Left cardiac atrium (tissue), 4 donors: ENCODE results near the gene ARID3A. TPM values are rescaled to one million over a fixed set of nuclear protein-coding genes. Genes with fewer than 3 reads are reported as not detected.
A peak's percentile ranks its signal among the peaks of the same experiment; 100 is the strongest.
"Not testable (repeated sequence)": the region's sequence is repeated elsewhere in the genome, so short reads cannot be mapped to it uniquely, and the experiment has no call there.

ENCODE experiments used
- ATAC-seq, 2 donors: fragments of 200-7000 bp; cut with Tn5 transposase; one replicate each; pipeline ENCODE4 v1.9.1; 2020; ENCODE audit warnings: mild to moderate bottlenecking in 2 of 2, moderate library complexity in 2 of 2
- DNase-seq: peaks from one replicate; pipeline ENCODE4 v3.0.0-alpha.2; 2020
- intact Hi-C, 2 donors: fragments of 100-400 bp; cut with DNase I; formaldehyde crosslinking; loops; one replicate each; pipeline versions ENCODE4 v1.14.1 to v1.15.1; 2022 to 2023
- total RNA-seq, 2 donors: library from RNA; stranded (reverse); fragmentation: NEBNext Ultra II Directional; extraction: Animal tissue kit (Norgen Biotek cat#: 25700); gene quantifications; one replicate each; pipeline ENCODE4 v1.2.1, GENCODE V29; 2021
- donor health status: DM: no; HTN: yes; CAD: no.
- donor health status: DM: no; HTN: yes; CAD: no; lungs with severe emphysema.
- donor health status: DM: yes; HTN: yes; CAD: no.
- donor health status: Dilated cardiomyopathy.

ARID3A gene
- total RNA-seq, 2 donors from 2014 or later = 5.3 to 5.8 TPM

- DNase-seq = no peak
These were observed 92.1 kb downstream of the ARID3A start for GRCh38 chr19:1017906-1018305.

GRCh38 chr19:1018393-1018792, 92.6 kb downstream of the ARID3A start:
- ATAC-seq = no peak
- intact Hi-C loops = no loop called here

More at GRCh38 chr19:1017906-1018305, 92.1 kb downstream of the ARID3A start:
- intact Hi-C loops = no loop called here
- ATAC-seq = no peak

GRCh38 chr19:1018932-1019615, 93.2 kb downstream of the ARID3A start:
- DNase-seq (no peak), ATAC-seq (no peak)
- intact Hi-C loops = no loop called here

More at GRCh38 chr19:1018393-1018792, 92.6 kb downstream of the ARID3A start:
- no peak for DNase-seq

- intact Hi-C loops = no loop called here
- DNase-seq = no peak
- ATAC-seq = no peak
These were observed 93.8 kb downstream of the ARID3A start for GRCh38 chr19:1019616-1019961.

GRCh38 chr19:1019980-1020867, 94.4 kb downstream of the ARID3A start:
- ATAC-seq (no peak), DNase-seq (no peak)
- intact Hi-C loops = no loop called here

- ATAC-seq (peak; percentile 94), DNase-seq (peak; percentile 97)
- intact Hi-C loops = no loop called here
These were observed 95.1 kb downstream of the ARID3A start, which contains the start of gene TMEM259 for GRCh38 chr19:1020868-1021425. TMEM259 (minus strand) TSS chr19:1021123; CDS start chr19:1020996, 127 bp downstream.

- intact Hi-C loops, DNase-seq, ATAC-seq: not testable (repeated sequence)
These were observed 98.0 kb downstream of the ARID3A start for GRCh38 chr19:1023883-1024188.

GRCh38 chr19:1025080-1025479, 99.2 kb downstream of the ARID3A start:
- ATAC-seq, DNase-seq: not testable (repeated sequence)
- intact Hi-C loops = loop anchor here in 1 of 2 donors (5.0 kb wide), 1 partner anchor 77 kb away; the partner anchor contains the start of gene GPX4

Other genes starting within 250 kb of the ARID3A start
- 100 to 1,000 TPM in 1 of 2 donors, 10 to 100 TPM in 1; 33.5 to 118 TPM for gene FSTL3, start 249.6 kb upstream of the ARID3A start, total RNA-seq
- not detected for gene PRSS57, start 230.6 kb upstream of the ARID3A start, total RNA-seq
- 10 to 100 TPM; 48.9 to 49.7 TPM for gene PALM, start 217.1 kb upstream of the ARID3A start, total RNA-seq
- under 1 TPM in 1 of 2 donors, not detected in 1; 0.18 TPM for gene MISP, start 174.9 kb upstream of the ARID3A start, total RNA-seq
- gene PTBP1, start 128.6 kb upstream of the ARID3A start, total RNA-seq = 100 to 1,000 TPM in 1 of 2 donors, 10 to 100 TPM in 1; 90.1 to 131 TPM
- gene PLPPR3, start 104.1 kb upstream of the ARID3A start, total RNA-seq = under 1 TPM; 0.21 to 0.27 TPM
- under 1 TPM in 1 of 2 donors, not detected in 1; 0.18 TPM for gene AZU1, start 98.2 kb upstream of the ARID3A start, total RNA-seq
- gene PRTN3, start 85.0 kb upstream of the ARID3A start, total RNA-seq = not detected
- 1 to 10 TPM; 1.5 to 2.4 TPM for gene ELANE, start 73.7 kb upstream of the ARID3A start, total RNA-seq
- gene CFD, start 66.4 kb upstream of the ARID3A start, total RNA-seq = 100 to 1,000 TPM; 277 to 861 TPM
- gene MED16, start 32.8 kb upstream of the ARID3A start, total RNA-seq = 10 to 100 TPM; 25.4 to 27.4 TPM
- not detected for gene RNU6-9, start 32.6 kb upstream of the ARID3A start, total RNA-seq
- gene R3HDM4, start 12.8 kb upstream of the ARID3A start, total RNA-seq = 10 to 100 TPM; 18.3 to 31.6 TPM
- gene KISS1R, start 8.7 kb upstream of the ARID3A start, total RNA-seq = not detected
- 10 to 100 TPM; 16.2 to 17.2 TPM for gene WDR18, start 58.3 kb downstream of the ARID3A start, total RNA-seq
- under 1 TPM in 1 of 2 donors, not detected in 1; 0.06 TPM for gene GRIN3B, start 74.4 kb downstream of the ARID3A start, total RNA-seq
- gene TMEM259, start 95.1 kb downstream of the ARID3A start, total RNA-seq = 100 to 1,000 TPM; 110 to 144 TPM
- gene RNU6-2, start 95.5 kb downstream of the ARID3A start, total RNA-seq = not detected
- 10 to 100 TPM; 74.4 to 83.8 TPM for gene CNN2, start 100.6 kb downstream of the ARID3A start, total RNA-seq
- 10 to 100 TPM in 1 of 2 donors, 1 to 10 TPM in 1; 7.7 to 10.0 TPM for gene ABCA7, start 114.1 kb downstream of the ARID3A start, total RNA-seq
- 10 to 100 TPM; 10.6 to 12.6 TPM for gene ARHGAP45, start 141.1 kb downstream of the ARID3A start, total RNA-seq
- 100 to 1,000 TPM; 142 to 143 TPM for gene POLR2E, start 169.3 kb downstream of the ARID3A start, total RNA-seq
- gene GPX4, start 178.0 kb downstream of the ARID3A start, total RNA-seq = 100 to 1,000 TPM; 378 to 432 TPM
- 10 to 100 TPM; 27.2 to 64.2 TPM for gene SBNO2, start 248.2 kb downstream of the ARID3A start, total RNA-seq